Fibroblast of the aortic adventitia (primary cell): Measurements from ENCODE around the gene USP22. TPM values are rescaled to one million over a fixed set of nuclear protein-coding genes. Genes with fewer than 3 reads are reported as not detected.

Source experiments
- DNase-seq: peaks from one replicate; pipeline ENCODE4 v3.0.0-alpha.2; 2010; ENCODE audit warnings: low read depth
- H3K4me3 ChIP-seq: 2 replicates; pipeline ENCODE4 v1.5.1; 2011; ENCODE audit warnings: low read depth, mild to moderate bottlenecking, control low read depth, low read length, moderate library complexity
- small RNA-seq: library from RNA; depleted of rRNA; stranded (forward); fragments of <200 nt; gene quantifications from one replicate; pipeline ENCODE3, GENCODE V24; 2012
- total RNA-seq: library from RNA; depleted of rRNA; stranded (reverse); fragments of >200 nt; gene quantifications from 2 replicates; pipeline ENCODE4 v1.2.3, GENCODE V29; 2012; ENCODE audit warnings: low replicate concordance
- TF ChIP-seq, protein P1 (sequence below): IDR thresholded peaks from 2 replicates; pipeline ENCODE4 v1.5.1; 2011; ENCODE audit warnings: mild to moderate bottlenecking, low read length, control low read depth, inconsistent platforms; ENCODE audit not compliant: insufficient read depth

The USP22 gene
- total RNA-seq, 1 donor: 214 TPM

DNA sequence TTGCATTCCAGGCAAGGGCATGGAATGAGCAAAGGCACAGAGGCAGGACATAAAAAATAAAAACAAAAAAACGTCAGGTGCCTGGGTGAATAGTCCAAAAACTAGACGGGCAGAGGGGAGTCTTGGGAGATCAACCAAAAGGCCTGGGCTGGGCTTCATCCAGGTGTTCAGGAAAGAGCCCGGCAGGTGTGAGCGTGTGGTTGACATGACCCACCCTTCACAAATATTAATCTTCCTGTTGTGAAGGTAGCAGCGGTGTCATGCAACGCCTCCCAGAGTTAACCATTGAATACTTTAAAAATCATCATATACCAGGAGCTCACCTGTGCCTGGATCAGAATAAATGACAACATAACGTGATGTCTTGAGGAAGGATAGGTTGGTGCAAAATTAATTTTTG, 90.6 kb downstream of the USP22 start:
- TF ChIP-seq, protein P1, sequence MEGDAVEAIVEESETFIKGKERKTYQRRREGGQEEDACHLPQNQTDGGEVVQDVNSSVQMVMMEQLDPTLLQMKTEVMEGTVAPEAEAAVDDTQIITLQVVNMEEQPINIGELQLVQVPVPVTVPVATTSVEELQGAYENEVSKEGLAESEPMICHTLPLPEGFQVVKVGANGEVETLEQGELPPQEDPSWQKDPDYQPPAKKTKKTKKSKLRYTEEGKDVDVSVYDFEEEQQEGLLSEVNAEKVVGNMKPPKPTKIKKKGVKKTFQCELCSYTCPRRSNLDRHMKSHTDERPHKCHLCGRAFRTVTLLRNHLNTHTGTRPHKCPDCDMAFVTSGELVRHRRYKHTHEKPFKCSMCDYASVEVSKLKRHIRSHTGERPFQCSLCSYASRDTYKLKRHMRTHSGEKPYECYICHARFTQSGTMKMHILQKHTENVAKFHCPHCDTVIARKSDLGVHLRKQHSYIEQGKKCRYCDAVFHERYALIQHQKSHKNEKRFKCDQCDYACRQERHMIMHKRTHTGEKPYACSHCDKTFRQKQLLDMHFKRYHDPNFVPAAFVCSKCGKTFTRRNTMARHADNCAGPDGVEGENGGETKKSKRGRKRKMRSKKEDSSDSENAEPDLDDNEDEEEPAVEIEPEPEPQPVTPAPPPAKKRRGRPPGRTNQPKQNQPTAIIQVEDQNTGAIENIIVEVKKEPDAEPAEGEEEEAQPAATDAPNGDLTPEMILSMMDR: no peak
- DNase-seq: no peak
- H3K4me3 ChIP-seq: no peak overlapping the region

Small RNA genes lying within 50 kb of the gene (small RNA-seq; reads per million reads assigned to genes)
- gene AC087393.1: not detected

Other genes starting within 250 kb of the USP22 start
- gene DHRS7B, start 84.0 kb upstream of the USP22 start, total RNA-seq: 12.7 and 15.6 TPM in 2 replicates
- 5.0 and 17.5 TPM in 2 replicates for gene TMEM11, start 171.2 kb upstream of the USP22 start, total RNA-seq
- gene NATD1, start 210.4 kb upstream of the USP22 start, total RNA-seq: 3.1 and 4.4 TPM in 2 replicates
- gene MAP2K3, start 241.7 kb upstream of the USP22 start, total RNA-seq: 22.9 and 24.5 TPM in 2 replicates